ENCODE results near the gene NXF2B.
"Not testable (repeated sequence)": the region's sequence is repeated elsewhere in the genome, so short reads cannot be mapped to it uniquely, and the experiment has no call there.

GRCh38 chrX:102471762-102472220 lies 32.0 kb upstream of the NXF2B start, which contains the start of gene TCP11X2:
- TF ChIP-seq CTCF (conservative IDR thresholded peaks at IDR 0.05; ENCODE audit: low read depth, low read length); EZH2 (IDR thresholded peaks at IDR 0.05; ENCODE audit: low read length, unreplicated experiment): not testable (repeated sequence)
